GM12878 (cell line): Measurements from ENCODE around the gene GNPTAB. TPM values are rescaled to one million over a fixed set of nuclear protein-coding genes. Genes with fewer than 3 reads are reported as not detected.

ENCODE experiments used
- ATAC-seq: fragments of 200-7000 bp; cut with Tn5 transposase; 3 replicates; pipeline ENCODE4 v1.9.1; 2020; ENCODE audit warnings: mild to moderate bottlenecking, moderate library complexity
- BruUV-seq: library from RNA; stranded (reverse); fragments of 400-500 nt; replicated peaks from 2 replicates; lab custom pipeline; 2021; lab: Mats Ljungman, UMichigan
- CTCF ChIA-PET: fragments of 300-600 bp; sonication (Branson Sonifier 250); formaldehyde crosslinking; extraction: SDS; loops from one replicate; lab custom pipeline; 2021; ENCODE audit warnings: inconsistent platforms; lab: Yijun Ruan, JAX
- POLR2A ChIA-PET: fragments of 350-600 bp; formaldehyde crosslinking; extraction: SDS; loops from one replicate; lab custom pipeline; 2021; ENCODE audit warnings: inconsistent platforms; lab: Charles Lee
- RAD21 ChIA-PET: fragments of 300-600 bp; sonication (Branson Sonifier 250); formaldehyde crosslinking; loops from one replicate; lab custom pipeline; 2023; ENCODE audit warnings: antibody characterized with exemption; ENCODE audit not compliant: unreplicated experiment; lab: Charles Lee
- SMC1A ChIA-PET: fragments of 300-600 bp; sonication (Branson Sonifier 250); formaldehyde crosslinking; loops from one replicate; lab custom pipeline; 2023; ENCODE audit not compliant: unreplicated experiment, uncharacterized antibody; lab: Charles Lee
- DNase-seq: peaks from one replicate; pipeline ENCODE4 v3.0.0-alpha.2; 2011; ENCODE audit warnings: low read depth, low spot score
- FAIRE-seq: peaks from 3 replicates; lab custom pipeline; 2011; peaks lifted over from hg19 to GRCh38; lab: Jason Lieb, UNC
- H2AFZ ChIP-seq: 2 replicates; pipeline ENCODE4 v1.6.0; 2011; ENCODE audit warnings: low read depth, low read length, control low read depth; ENCODE audit not compliant: control insufficient read depth
- H3K27ac ChIP-seq: 2 replicates; pipeline ENCODE4 v1.5.1; 2011; ENCODE audit warnings: control low read depth; ENCODE audit not compliant: control insufficient read depth, insufficient read depth
- H3K27me3 ChIP-seq, 2 experiments: replicated peaks in 1 of 2; 2 replicates each; pipeline versions ENCODE4 v1.6.0 to v1.6.1; 2011; ENCODE audit warnings: low read length in 1 of 2; ENCODE audit not compliant: control insufficient read depth in 2 of 2, insufficient read depth in 2 of 2
- H3K36me3 ChIP-seq, 2 experiments: 2 replicates each; pipeline ENCODE4 v1.5.1; 2011; ENCODE audit warnings: low read length in 1 of 2; ENCODE audit not compliant: control insufficient read depth in 2 of 2, insufficient read depth in 2 of 2
- H3K4me1 ChIP-seq: 2 replicates; pipeline ENCODE4 v1.6.1; 2011; ENCODE audit warnings: mild to moderate bottlenecking, low read length, moderate library complexity, mixed read lengths; ENCODE audit not compliant: control insufficient read depth, insufficient read depth
- H3K4me2 ChIP-seq: 2 replicates; pipeline ENCODE4 v1.6.0; 2011; ENCODE audit warnings: control low read depth; ENCODE audit not compliant: control insufficient read depth, insufficient read depth
- H3K4me3 ChIP-seq: fragments of 200-600 bp; sonication (generic); 2 replicates; pipeline ENCODE4 v1.5.1; 2016
- H3K79me2 ChIP-seq: 2 replicates; pipeline ENCODE4 v1.6.0; 2011; ENCODE audit warnings: low read length; ENCODE audit not compliant: control insufficient read depth, insufficient read depth
- H3K9ac ChIP-seq: 2 replicates; pipeline ENCODE4 v1.8.0; 2011; ENCODE audit warnings: low read length, control low read depth, mixed read lengths; ENCODE audit not compliant: control insufficient read depth, insufficient read depth
- H3K9me3 ChIP-seq: replicated peaks from 3 replicates; pipeline ENCODE4 v1.5.1; 2011; ENCODE audit warnings: mild to moderate bottlenecking, low read length; ENCODE audit not compliant: control insufficient read depth, insufficient read depth
- H4K20me1 ChIP-seq: 2 replicates; pipeline ENCODE4 v1.6.0; 2011; ENCODE audit not compliant: control insufficient read depth, insufficient read depth
- EGR1 ChIP-seq, 2 experiments: IDR thresholded peaks; 1 replicate in 1 of 2; 2 replicates in 1 of 2; pipeline ENCODE4 v1.6.1; 2011 to 2012; ENCODE audit warnings: low read depth in 2 of 2, low read length in 2 of 2, borderline replicate concordance in 1 of 2, mild to moderate bottlenecking in 1 of 2, moderate library complexity in 1 of 2
- IKZF1 ChIP-seq: fragments of 450-650 bp; conservative IDR thresholded peaks from 2 replicates; pipeline ENCODE4 v1.6.1; 2017; ENCODE audit warnings: antibody characterized with exemption, mild to moderate bottlenecking
- IRF5 ChIP-seq: fragments of 450-650 bp; IDR thresholded peaks from 2 replicates; pipeline ENCODE4 v1.6.1; 2017; ENCODE audit warnings: borderline replicate concordance
- NFXL1 ChIP-seq: fragments of 450-650 bp; IDR thresholded peaks from 2 replicates; pipeline ENCODE4 v1.6.1; 2017; ENCODE audit warnings: antibody characterized with exemption, mild to moderate bottlenecking, borderline replicate concordance
- RB1 ChIP-seq: fragments of 450-650 bp; formaldehyde crosslinking; IDR thresholded peaks from 2 replicates; pipeline ENCODE4 v1.6.1; 2017; ENCODE audit warnings: mild to moderate bottlenecking, borderline replicate concordance
- RUNX3 ChIP-seq: IDR thresholded peaks from 2 replicates; pipeline ENCODE4 v1.6.1; 2012; ENCODE audit warnings: low read length, inconsistent platforms
- SP1 ChIP-seq: IDR thresholded peaks from one replicate; pipeline ENCODE4 v1.6.1; 2011; ENCODE audit warnings: low read depth, low read length
- WRNIP1 ChIP-seq: IDR thresholded peaks from 2 replicates; pipeline ENCODE4 v1.6.1; 2011; ENCODE audit warnings: low read depth, low read length, improper control_type of control experiment, borderline replicate concordance
- WGBS: methylation state at CpG from one replicate; pipeline ENCODE4 v1.1.6; 2016; ENCODE audit warnings: low lambda C conversion rate; ENCODE audit not compliant: insufficient replicate concordance, insufficient coverage; ENCODE audit errors: missing lambda C conversion rate; 5-methylcytosine and 5-hydroxymethylcytosine counted together
- in situ Hi-C: fragments of 300-500 bp; cut with MboI; formaldehyde crosslinking; loops from 9 replicates; pipeline ENCODE4 v1.14.3; 2018; ENCODE audit warnings: mixed read lengths
- intact Hi-C: fragments of 100-400 bp; cut with micrococcal nuclease; formaldehyde crosslinking; loops from one replicate; pipeline ENCODE4 v1.14.2; 2022; ENCODE audit not compliant: unreplicated experiment
- polyA plus RNA-seq, 11 experiments: library from polyadenylated mRNA; depleted of rRNA in 4 of 11; unstranded in 6 of 11; stranded (reverse) in 5 of 11; fragments of >200 nt; fragmentation: Nextera tagmentation in 4 of 11; fragmentation: Illumina TruSeq in 1 of 11; extraction: Ambion mirVana in 4 of 11; extraction: Trizol in 1 of 11; gene quantifications; 1 replicate in 1 of 11; 2 replicates in 10 of 11; pipeline versions ENCODE4 v1.2.1 to v1.2.3, GENCODE V29; 2011 to 2016; ENCODE audit warnings: inconsistent platforms in 2 of 11, missing spikeins in 2 of 11, low read depth in 1 of 11
- total RNA-seq, 4 experiments: library from RNA; depleted of rRNA in 3 of 4; stranded (reverse); fragments of >200 nt in 3 of 4; fragmentation: Illumina TruSeq in 1 of 4; extraction: Trizol in 1 of 4; gene quantifications; 2 replicates each; pipeline versions ENCODE4 v1.2.1 to v1.2.3, GENCODE V29; 2013 to 2021

The GNPTAB gene
- total and polyA plus RNA-seq, 10 of the 15 experiments (the other 5 are each of a cell fraction or from before 2014, with no cell fraction given) = 9.8 to 38.9 (median 35.3) TPM

DNA sequence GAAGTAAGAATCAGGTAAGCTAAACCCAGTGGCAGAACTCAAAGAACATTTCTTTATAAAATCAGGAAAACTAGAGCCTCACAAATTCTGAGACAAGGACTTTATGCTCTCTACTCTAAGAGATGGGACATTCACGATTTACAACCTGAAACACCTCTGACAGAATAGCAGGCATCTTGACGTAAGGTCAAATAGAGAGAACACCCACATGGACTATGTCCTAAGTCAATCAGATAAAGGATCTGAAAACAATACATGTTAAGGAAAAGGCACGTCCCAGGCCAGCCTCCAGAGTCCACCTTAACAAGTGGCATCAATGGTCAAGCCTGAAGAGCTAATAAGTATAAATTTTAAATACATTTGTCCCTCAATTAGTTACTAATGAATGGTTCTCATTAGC lies 51.6 kb downstream of the GNPTAB start:
- H3K4me1 ChIP-seq = no peaks in the 10 kb centered on the region
- intact Hi-C loops = loop anchor here (10.0 kb wide), 2 partner anchors 286 to 1036 kb away; partner anchors contain the start of gene WASHC3

More for the DNA sequence above, 51.6 kb downstream of the GNPTAB start:
- POLR2A ChIA-PET = interaction anchor here (0.5 to 0.9 kb wide), 2 partner anchors 11 to 46 kb away, joined by 3 read pairs; no protein-coding TSS in a partner anchor
- H3K79me2 ChIP-seq = no peaks in the 10 kb centered on the region
- H2AFZ ChIP-seq = no peak overlapping the region
- H3K9ac ChIP-seq = no peak overlapping the region
- no peaks in the 10 kb centered on the region for H4K20me1 ChIP-seq
- peaks cover 3 to 9% of the 10 kb centered on the region in 2 experiments; a peak in 3 of 4 replicates for H3K36me3 ChIP-seq
- CTCF ChIA-PET = interaction anchor here (0.8 to 7.6 kb wide), 8 partner anchors 14 to 364 kb away, joined by 3 to 63 read pairs (median 8); partner anchors contain the start of gene GNPTAB
- no peaks in the 10 kb centered on the region for H3K27me3 ChIP-seq
- H3K4me2 ChIP-seq = no peak overlapping the region
- WGBS = 78% methylated on average over 3 of the region's 3 CpGs
- RAD21 ChIA-PET = interaction anchor here (0.6 to 2.4 kb wide), 3 partner anchors 49 to 923 kb away, joined by 7 to 14 read pairs (median 11); partner anchors contain the start of gene GNPTAB
- DNase-seq (no peak), FAIRE-seq (no peak), ATAC-seq (no peak)
- no peak overlapping the region for H3K4me3 ChIP-seq
- in situ Hi-C loops = loop anchor here (10.0 kb wide), 1 partner anchor 56 kb away; the partner anchor contains the start of gene GNPTAB
- no peak overlapping the region for H3K27ac ChIP-seq
- TF ChIP-seq SP1 (no peak), IRF5 (no peak), RB1 (no peak), EGR1 (IDR thresholded peaks at IDR 0.05; ENCODE audit: borderline replicate concordance in 1 of 2, low read depth in 2 of 2, low read length in 2 of 2) (no peak), IKZF1 (no peak), NFXL1 (no peak), WRNIP1 (no peak), RUNX3 (no peak)
- BruUV-seq = no TSS peak
- no peaks in the 10 kb centered on the region for H3K9me3 ChIP-seq
- SMC1A ChIA-PET = interaction anchor here (0.6 to 4.0 kb wide), 6 partner anchors 34 to 933 kb away, joined by 3 to 30 read pairs (median 9); partner anchors contain the start of gene GNPTAB
